Liver (tissue), 9 donors: ENCODE results near the gene SLC36A1. TPM values are rescaled to one million over a fixed set of nuclear protein-coding genes. Genes with fewer than 3 reads are reported as not detected.

Experiments used
- DNase-seq: peaks from one replicate; pipeline ENCODE4 v3.0.0-alpha.2; 2017; ENCODE audit warnings: low spot score
- H3K27ac ChIP-seq, 2 donors: one replicate each; pipeline ENCODE4 v1.7.0; 2013; ENCODE audit warnings: inconsistent platforms in 2 of 2, low read length in 2 of 2, control low read depth in 1 of 2, low read depth in 1 of 2, mild to moderate bottlenecking in 1 of 2
- H3K27me3 ChIP-seq, 4 donors: one replicate each; pipeline versions ENCODE4 v1.6.1 to v1.7.0; 2013; ENCODE audit warnings: low read length in 3 of 4, inconsistent platforms in 1 of 4, mild to moderate bottlenecking in 1 of 4, moderate library complexity in 1 of 4; ENCODE audit not compliant: control insufficient read depth in 4 of 4, insufficient read depth in 4 of 4
- H3K36me3 ChIP-seq, 4 donors: one replicate each; pipeline versions ENCODE4 v1.6.1 to v1.7.0; 2013; ENCODE audit warnings: low read length in 3 of 4, mild to moderate bottlenecking in 3 of 4, low read depth in 1 of 4, moderate library complexity in 1 of 4; ENCODE audit not compliant: control insufficient read depth in 4 of 4, insufficient read depth in 3 of 4
- H3K4me1 ChIP-seq, 4 donors: one replicate each; pipeline versions ENCODE4 v1.6.1 to v1.7.0; 2013; ENCODE audit warnings: low read length in 3 of 4, mild to moderate bottlenecking in 3 of 4, moderate library complexity in 1 of 4; ENCODE audit not compliant: control insufficient read depth in 4 of 4, insufficient read depth in 4 of 4
- H3K4me3 ChIP-seq, 3 donors: one replicate each; pipeline versions ENCODE4 v1.6.1 to v1.7.0; 2013; ENCODE audit warnings: low read length in 3 of 3, control low read depth in 1 of 3, low read depth in 1 of 3, mild to moderate bottlenecking in 1 of 3
- H3K9ac ChIP-seq, 2 donors: one replicate each; pipeline ENCODE4 v1.7.0; 2013; ENCODE audit warnings: low read length in 2 of 2, mild to moderate bottlenecking in 2 of 2, moderate library complexity in 2 of 2, control low read depth in 1 of 2, low read depth in 1 of 2
- H3K9me3 ChIP-seq, 4 donors: one replicate each; pipeline versions ENCODE4 v1.6.1 to v1.7.0; 2013; ENCODE audit warnings: low read length in 3 of 4; ENCODE audit not compliant: control insufficient read depth in 4 of 4
- EGR1 ChIP-seq, 2 donors: IDR thresholded peaks; 2 replicates each; pipeline ENCODE4 v1.6.1; 2016 to 2018; ENCODE audit warnings: antibody characterized with exemption in 2 of 2, low read depth in 2 of 2
- FOXA1 ChIP-seq: IDR thresholded peaks from 2 replicates; pipeline ENCODE4 v1.6.1; 2016; ENCODE audit warnings: antibody characterized with exemption
- FOXA2 ChIP-seq: IDR thresholded peaks from 2 replicates; pipeline ENCODE4 v1.6.1; 2016; ENCODE audit warnings: antibody characterized with exemption
- GABPA ChIP-seq, 2 donors: IDR thresholded peaks in 1 of 2; conservative IDR thresholded peaks in 1 of 2; 2 replicates each; pipeline ENCODE4 v1.6.1; 2016; ENCODE audit warnings: antibody characterized with exemption in 2 of 2, mild to moderate bottlenecking in 1 of 2, moderate library complexity in 1 of 2
- HNF4A ChIP-seq, 2 donors: conservative IDR thresholded peaks; 2 replicates each; pipeline ENCODE4 v1.6.1; 2016; ENCODE audit warnings: antibody characterized with exemption in 2 of 2, mild to moderate bottlenecking in 2 of 2
- HNF4G ChIP-seq: IDR thresholded peaks from 2 replicates; pipeline ENCODE4 v1.6.1; 2016; ENCODE audit warnings: antibody characterized with exemption
- JUND ChIP-seq, 2 donors: IDR thresholded peaks; 2 replicates each; pipeline ENCODE4 v1.6.1; 2016; ENCODE audit warnings: antibody characterized with exemption in 2 of 2
- NR2F2 ChIP-seq: IDR thresholded peaks from 2 replicates; pipeline ENCODE4 v1.6.1; 2016; ENCODE audit warnings: antibody characterized with exemption
- RAD21 ChIP-seq, 2 donors: IDR thresholded peaks; 2 replicates each; pipeline ENCODE4 v1.6.1; 2016; ENCODE audit warnings: antibody characterized with exemption in 2 of 2, mild to moderate bottlenecking in 2 of 2
- RXRA ChIP-seq, 2 donors: IDR thresholded peaks; 2 replicates each; pipeline ENCODE4 v1.6.1; 2017 to 2018; ENCODE audit warnings: antibody characterized with exemption in 2 of 2, mild to moderate bottlenecking in 1 of 2
- SP1 ChIP-seq: IDR thresholded peaks from 2 replicates; pipeline ENCODE4 v1.6.1; 2018; ENCODE audit warnings: antibody characterized with exemption, mild to moderate bottlenecking
- TAF1 ChIP-seq: conservative IDR thresholded peaks from 2 replicates; pipeline ENCODE4 v1.6.1; 2016; ENCODE audit warnings: antibody characterized with exemption, mild to moderate bottlenecking
- YY1 ChIP-seq: IDR thresholded peaks from 2 replicates; pipeline ENCODE4 v1.6.1; 2016; ENCODE audit warnings: antibody characterized with exemption, mild to moderate bottlenecking
- WGBS: extraction: QIAGEN DNeasy Blood & Tissue Kit; methylation state at CpG from one replicate; pipeline ENCODE4 v1.1.7; 2013; 5-methylcytosine and 5-hydroxymethylcytosine counted together
- polyA plus RNA-seq, 2 donors: library from polyadenylated mRNA; stranded (reverse) in 1 of 2; unstranded in 1 of 2; fragments of 200-250 nt in 1 of 2; fragments of >200 nt in 1 of 2; fragmentation: Nextera tagmentation in 1 of 2; extraction: Ambion mirVana in 1 of 2; gene quantifications; one replicate each; pipeline versions ENCODE4 v1.2.1 to v1.2.3, GENCODE V29; 2013 to 2015
- total RNA-seq, 2 donors: library from RNA; depleted of rRNA; stranded (reverse); fragments of >200 nt; gene quantifications; one replicate each; pipeline ENCODE4 v1.2.3, GENCODE V29; 2014
- TF ChIP-seq, protein P1 (sequence below): IDR thresholded peaks from 2 replicates; pipeline ENCODE4 v1.6.1; 2016; ENCODE audit warnings: antibody characterized with exemption
- TF ChIP-seq, protein P2 (sequence below): IDR thresholded peaks from 2 replicates; pipeline ENCODE4 v1.6.1; 2016; ENCODE audit warnings: antibody characterized with exemption, mild to moderate bottlenecking
- TF ChIP-seq, protein P3 (sequence below): IDR thresholded peaks from 2 replicates; pipeline ENCODE4 v1.6.1; 2016; ENCODE audit warnings: antibody characterized with exemption
- TF ChIP-seq, protein P4 (sequence below): IDR thresholded peaks from 2 replicates; pipeline ENCODE4 v1.6.1; 2016; ENCODE audit warnings: antibody characterized with exemption
- TF ChIP-seq, protein P5 (sequence below): fragments of 150-350 bp; IDR thresholded peaks from 2 replicates; pipeline ENCODE4 v1.5.1; 2017; ENCODE audit warnings: improper control_type of control experiment, low read depth, low read length; ENCODE audit not compliant: missing input control
- donor health status: healthy.
- donor health status: healthy.
- donor health status: healthy.
- donor health status: healthy.
- donor health status: healthy.

Gene SLC36A1
- total and polyA plus RNA-seq, 4 donors = 1.6 to 18.8 (median 3.4) TPM

DNA sequence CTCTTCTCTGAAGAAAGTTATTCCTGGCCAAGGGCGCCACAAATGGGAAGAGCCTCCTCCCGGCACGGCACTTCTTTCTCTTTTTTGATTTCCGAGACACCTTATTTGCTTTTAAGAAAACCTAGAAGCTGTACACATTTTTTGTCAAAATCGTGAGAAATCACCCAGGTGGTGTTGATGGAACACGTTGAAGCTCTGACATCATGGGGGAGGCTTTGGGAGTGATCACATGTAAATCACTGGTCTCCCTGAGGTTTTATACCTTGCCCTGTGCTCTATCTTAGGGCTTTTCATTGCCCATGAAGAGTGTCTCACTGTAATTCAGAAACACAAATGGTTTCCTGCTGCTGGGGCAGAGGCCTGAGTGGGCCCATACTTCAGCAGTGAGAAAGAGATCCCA lies 27.4 kb downstream of the SLC36A1 start:
- 87% methylated on average over 6 of the region's 6 CpGs for WGBS
- peak; percentile 2 for DNase-seq
- TF ChIP-seq JUND (IDR thresholded peaks at IDR 0.05) = no peak
- TF ChIP-seq, protein P1, sequence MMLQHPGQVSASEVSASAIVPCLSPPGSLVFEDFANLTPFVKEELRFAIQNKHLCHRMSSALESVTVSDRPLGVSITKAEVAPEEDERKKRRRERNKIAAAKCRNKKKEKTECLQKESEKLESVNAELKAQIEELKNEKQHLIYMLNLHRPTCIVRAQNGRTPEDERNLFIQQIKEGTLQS = no peak
- no peak for TF ChIP-seq NR2F2
- TF ChIP-seq SP1 = no peak
- TF ChIP-seq FOXA1 = no peak
- no peak for TF ChIP-seq YY1
- TF ChIP-seq GABPA (IDR thresholded peaks at IDR 0.05 in 1 of 2, conservative IDR thresholded peaks at IDR 0.05 in 1 of 2) = no peak
- TF ChIP-seq, protein P2, sequence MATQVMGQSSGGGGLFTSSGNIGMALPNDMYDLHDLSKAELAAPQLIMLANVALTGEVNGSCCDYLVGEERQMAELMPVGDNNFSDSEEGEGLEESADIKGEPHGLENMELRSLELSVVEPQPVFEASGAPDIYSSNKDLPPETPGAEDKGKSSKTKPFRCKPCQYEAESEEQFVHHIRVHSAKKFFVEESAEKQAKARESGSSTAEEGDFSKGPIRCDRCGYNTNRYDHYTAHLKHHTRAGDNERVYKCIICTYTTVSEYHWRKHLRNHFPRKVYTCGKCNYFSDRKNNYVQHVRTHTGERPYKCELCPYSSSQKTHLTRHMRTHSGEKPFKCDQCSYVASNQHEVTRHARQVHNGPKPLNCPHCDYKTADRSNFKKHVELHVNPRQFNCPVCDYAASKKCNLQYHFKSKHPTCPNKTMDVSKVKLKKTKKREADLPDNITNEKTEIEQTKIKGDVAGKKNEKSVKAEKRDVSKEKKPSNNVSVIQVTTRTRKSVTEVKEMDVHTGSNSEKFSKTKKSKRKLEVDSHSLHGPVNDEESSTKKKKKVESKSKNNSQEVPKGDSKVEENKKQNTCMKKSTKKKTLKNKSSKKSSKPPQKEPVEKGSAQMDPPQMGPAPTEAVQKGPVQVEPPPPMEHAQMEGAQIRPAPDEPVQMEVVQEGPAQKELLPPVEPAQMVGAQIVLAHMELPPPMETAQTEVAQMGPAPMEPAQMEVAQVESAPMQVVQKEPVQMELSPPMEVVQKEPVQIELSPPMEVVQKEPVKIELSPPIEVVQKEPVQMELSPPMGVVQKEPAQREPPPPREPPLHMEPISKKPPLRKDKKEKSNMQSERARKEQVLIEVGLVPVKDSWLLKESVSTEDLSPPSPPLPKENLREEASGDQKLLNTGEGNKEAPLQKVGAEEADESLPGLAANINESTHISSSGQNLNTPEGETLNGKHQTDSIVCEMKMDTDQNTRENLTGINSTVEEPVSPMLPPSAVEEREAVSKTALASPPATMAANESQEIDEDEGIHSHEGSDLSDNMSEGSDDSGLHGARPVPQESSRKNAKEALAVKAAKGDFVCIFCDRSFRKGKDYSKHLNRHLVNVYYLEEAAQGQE = no peak
- TF ChIP-seq, protein P3, sequence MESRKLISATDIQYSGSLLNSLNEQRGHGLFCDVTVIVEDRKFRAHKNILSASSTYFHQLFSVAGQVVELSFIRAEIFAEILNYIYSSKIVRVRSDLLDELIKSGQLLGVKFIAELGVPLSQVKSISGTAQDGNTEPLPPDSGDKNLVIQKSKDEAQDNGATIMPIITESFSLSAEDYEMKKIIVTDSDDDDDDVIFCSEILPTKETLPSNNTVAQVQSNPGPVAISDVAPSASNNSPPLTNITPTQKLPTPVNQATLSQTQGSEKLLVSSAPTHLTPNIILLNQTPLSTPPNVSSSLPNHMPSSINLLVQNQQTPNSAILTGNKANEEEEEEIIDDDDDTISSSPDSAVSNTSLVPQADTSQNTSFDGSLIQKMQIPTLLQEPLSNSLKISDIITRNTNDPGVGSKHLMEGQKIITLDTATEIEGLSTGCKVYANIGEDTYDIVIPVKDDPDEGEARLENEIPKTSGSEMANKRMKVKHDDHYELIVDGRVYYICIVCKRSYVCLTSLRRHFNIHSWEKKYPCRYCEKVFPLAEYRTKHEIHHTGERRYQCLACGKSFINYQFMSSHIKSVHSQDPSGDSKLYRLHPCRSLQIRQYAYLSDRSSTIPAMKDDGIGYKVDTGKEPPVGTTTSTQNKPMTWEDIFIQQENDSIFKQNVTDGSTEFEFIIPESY = no peak
- no peak for TF ChIP-seq HNF4A (conservative IDR thresholded peaks at IDR 0.05)
- TF ChIP-seq RXRA (IDR thresholded peaks at IDR 0.05) = no peak

DNA sequence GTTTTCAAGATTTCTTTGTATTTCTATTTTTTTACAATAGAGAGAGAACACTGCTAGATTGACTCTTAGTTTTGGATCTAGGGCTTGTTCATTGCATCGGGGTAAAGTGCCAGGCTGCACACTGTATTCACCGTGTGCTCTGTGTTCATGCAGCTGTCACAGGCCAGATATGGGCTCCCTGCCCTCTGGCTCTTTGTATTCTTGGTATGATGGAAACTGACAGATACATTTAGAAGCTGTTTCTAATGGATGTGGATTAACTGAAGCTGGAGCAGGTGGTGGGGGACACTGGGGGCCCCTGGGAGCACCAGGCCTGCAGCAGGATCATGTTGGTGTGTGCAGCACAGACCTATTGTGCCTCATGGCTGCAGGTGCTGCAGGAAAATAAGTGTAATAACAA lies 28.0 kb downstream of the SLC36A1 start:
- TF ChIP-seq GABPA (IDR thresholded peaks at IDR 0.05 in 1 of 2, conservative IDR thresholded peaks at IDR 0.05 in 1 of 2) (no peak), RXRA (IDR thresholded peaks at IDR 0.05) (no peak)
- TF ChIP-seq, protein P4, sequence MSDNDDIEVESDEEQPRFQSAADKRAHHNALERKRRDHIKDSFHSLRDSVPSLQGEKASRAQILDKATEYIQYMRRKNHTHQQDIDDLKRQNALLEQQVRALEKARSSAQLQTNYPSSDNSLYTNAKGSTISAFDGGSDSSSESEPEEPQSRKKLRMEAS = no peak
- Histone ChIP-seq H3K9me3 (no peaks in the 10 kb centered on the region), H3K36me3 (peaks cover 0 to 10% (median 4%) of the 10 kb centered on the region in 4 donors), H3K4me3 (no peak overlapping the region), H3K27me3 (no peaks in the 10 kb centered on the region), H3K9ac (no peak overlapping the region), H3K4me1 (no peaks in the 10 kb centered on the region), H3K27ac (no peak overlapping the region)
- 85% methylated on average over 2 of the region's 2 CpGs for WGBS
- DNase-seq = peak; percentile 28

More for the DNA sequence above, 27.4 kb downstream of the SLC36A1 start:
- no peak overlapping the region for H3K27ac ChIP-seq
- H3K4me3 ChIP-seq = no peak overlapping the region
- H3K4me1 ChIP-seq = no peaks in the 10 kb centered on the region
- H3K9me3 ChIP-seq = no peaks in the 10 kb centered on the region
- no peaks in the 10 kb centered on the region for H3K27me3 ChIP-seq
- H3K9ac ChIP-seq = no peak overlapping the region
- peaks cover 0 to 10% (median 4%) of the 10 kb centered on the region in 4 donors for H3K36me3 ChIP-seq

DNA sequence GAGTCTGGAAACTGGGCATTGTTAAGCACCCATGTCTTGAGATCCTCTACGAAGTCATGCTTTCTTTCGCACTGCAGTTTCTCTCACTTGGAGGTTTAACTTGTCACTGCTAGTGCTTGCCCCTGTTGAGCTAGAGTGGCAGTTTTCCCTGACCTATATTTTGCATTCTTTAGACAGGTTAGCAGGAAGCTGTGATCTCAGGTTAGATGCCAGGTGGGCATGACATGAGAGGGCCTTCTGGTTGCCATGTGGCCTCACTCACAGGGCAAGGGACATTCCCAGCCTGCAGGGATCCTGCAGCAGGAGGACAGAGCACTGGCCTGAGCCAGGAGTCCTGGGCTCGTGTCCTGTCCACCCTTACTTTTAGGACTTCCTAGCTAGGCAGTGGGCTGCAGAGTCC lies 28.6 kb downstream of the SLC36A1 start:
- H3K9me3 ChIP-seq = no peaks in the 10 kb centered on the region
- no peak overlapping the region for H3K9ac ChIP-seq
- 96% methylated on average over 3 of the region's 3 CpGs for WGBS
- H3K4me1 ChIP-seq = no peaks in the 10 kb centered on the region
- peaks cover 0 to 10% (median 4%) of the 10 kb centered on the region in 4 donors for H3K36me3 ChIP-seq
- no peak overlapping the region for H3K27ac ChIP-seq
- DNase-seq = peak; percentile 6
- H3K4me3 ChIP-seq = no peak overlapping the region
- no peaks in the 10 kb centered on the region for H3K27me3 ChIP-seq
- no peak for TF ChIP-seq HNF4G
- TF ChIP-seq FOXA2 = no peak
- TF ChIP-seq RAD21 (IDR thresholded peaks at IDR 0.05) = no peak
- no peak for TF ChIP-seq EGR1 (IDR thresholded peaks at IDR 0.05; ENCODE audit: low read depth in 2 of 2)
- TF ChIP-seq RXRA (IDR thresholded peaks at IDR 0.05) = no peak
- no peak for TF ChIP-seq TAF1
- TF ChIP-seq HNF4A (conservative IDR thresholded peaks at IDR 0.05) = no peak
- TF ChIP-seq SP1 = no peak
- TF ChIP-seq, protein P5, sequence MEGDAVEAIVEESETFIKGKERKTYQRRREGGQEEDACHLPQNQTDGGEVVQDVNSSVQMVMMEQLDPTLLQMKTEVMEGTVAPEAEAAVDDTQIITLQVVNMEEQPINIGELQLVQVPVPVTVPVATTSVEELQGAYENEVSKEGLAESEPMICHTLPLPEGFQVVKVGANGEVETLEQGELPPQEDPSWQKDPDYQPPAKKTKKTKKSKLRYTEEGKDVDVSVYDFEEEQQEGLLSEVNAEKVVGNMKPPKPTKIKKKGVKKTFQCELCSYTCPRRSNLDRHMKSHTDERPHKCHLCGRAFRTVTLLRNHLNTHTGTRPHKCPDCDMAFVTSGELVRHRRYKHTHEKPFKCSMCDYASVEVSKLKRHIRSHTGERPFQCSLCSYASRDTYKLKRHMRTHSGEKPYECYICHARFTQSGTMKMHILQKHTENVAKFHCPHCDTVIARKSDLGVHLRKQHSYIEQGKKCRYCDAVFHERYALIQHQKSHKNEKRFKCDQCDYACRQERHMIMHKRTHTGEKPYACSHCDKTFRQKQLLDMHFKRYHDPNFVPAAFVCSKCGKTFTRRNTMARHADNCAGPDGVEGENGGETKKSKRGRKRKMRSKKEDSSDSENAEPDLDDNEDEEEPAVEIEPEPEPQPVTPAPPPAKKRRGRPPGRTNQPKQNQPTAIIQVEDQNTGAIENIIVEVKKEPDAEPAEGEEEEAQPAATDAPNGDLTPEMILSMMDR = no peak
- no peak for TF ChIP-seq NR2F2
- TF ChIP-seq YY1 = no peak
- TF ChIP-seq, protein P3 = no peak
- TF ChIP-seq, protein P4 = no peak
